ENCODE measurements around the gene RFX7. TPM values are rescaled to one million over a fixed set of nuclear protein-coding genes. Genes with fewer than 3 reads are reported as not detected.

Gene RFX7
- polyA plus RNA-seq, 2 of the 4 experiments (the other 2 are of a cell fraction): 11.7 to 14.9 TPM

DNA sequence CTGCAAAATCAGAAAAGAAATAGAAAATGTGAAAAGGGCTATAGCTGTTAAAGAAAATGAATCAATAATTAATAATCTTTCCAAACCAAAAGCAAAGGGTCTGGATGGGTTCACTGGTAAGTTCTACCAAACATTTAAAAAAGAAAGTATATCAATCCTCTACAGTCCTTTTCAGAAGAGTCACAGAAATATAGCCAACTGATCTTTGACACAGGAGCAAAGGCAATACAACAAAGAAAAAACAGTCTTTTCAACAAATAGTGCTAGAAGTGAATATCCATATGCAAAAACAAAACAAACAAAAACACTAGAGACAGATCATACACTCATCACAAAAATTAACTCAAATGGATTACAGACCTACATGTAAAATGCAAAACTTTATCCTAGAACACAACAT lies 32.6 kb downstream of the RFX7 start:
- Histone ChIP-seq H3K9me3 (no peaks in the 10 kb centered on the region), H3K27ac (no peak overlapping the region), H3K4me3 (no peak overlapping the region), H3K4me1 (peaks cover 15% of the 10 kb centered on the region; the same call in 2 of the 3 replicates), H3K4me2 (no peak overlapping the region)
- CTCF ChIA-PET: no interaction called here
- no peak for FAIRE-seq
- TF ChIP-seq, protein P1, sequence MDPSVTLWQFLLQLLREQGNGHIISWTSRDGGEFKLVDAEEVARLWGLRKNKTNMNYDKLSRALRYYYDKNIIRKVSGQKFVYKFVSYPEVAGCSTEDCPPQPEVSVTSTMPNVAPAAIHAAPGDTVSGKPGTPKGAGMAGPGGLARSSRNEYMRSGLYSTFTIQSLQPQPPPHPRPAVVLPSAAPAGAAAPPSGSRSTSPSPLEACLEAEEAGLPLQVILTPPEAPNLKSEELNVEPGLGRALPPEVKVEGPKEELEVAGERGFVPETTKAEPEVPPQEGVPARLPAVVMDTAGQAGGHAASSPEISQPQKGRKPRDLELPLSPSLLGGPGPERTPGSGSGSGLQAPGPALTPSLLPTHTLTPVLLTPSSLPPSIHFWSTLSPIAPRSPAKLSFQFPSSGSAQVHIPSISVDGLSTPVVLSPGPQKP (IDR thresholded peaks at IDR 0.05; ENCODE audit: low read depth, low read length): no peak
- TF ChIP-seq GATA3 (IDR thresholded peaks at IDR 0.05; ENCODE audit: borderline replicate concordance): no peak
- TF ChIP-seq POLR2AphosphoS2 (conservative IDR thresholded peaks at IDR 0.05; ENCODE audit: low read length): no peak
- TF ChIP-seq ZSCAN20 (CRISPR knock-in tag; IDR thresholded peaks at IDR 0.05): no peak
- TF ChIP-seq ESRRA (IDR thresholded peaks at IDR 0.05; ENCODE audit: borderline replicate concordance, low read length): no peak
- no peak for TF ChIP-seq TFCP2L1 (CRISPR knock-in tag; IDR thresholded peaks at IDR 0.05)
- ATAC-seq: no peak
- POLR2A ChIA-PET: no interaction called here
- DNase-seq (ENCODE audit: low read depth in 1 of 2, low spot score in 1 of 2): no peak

DNA sequence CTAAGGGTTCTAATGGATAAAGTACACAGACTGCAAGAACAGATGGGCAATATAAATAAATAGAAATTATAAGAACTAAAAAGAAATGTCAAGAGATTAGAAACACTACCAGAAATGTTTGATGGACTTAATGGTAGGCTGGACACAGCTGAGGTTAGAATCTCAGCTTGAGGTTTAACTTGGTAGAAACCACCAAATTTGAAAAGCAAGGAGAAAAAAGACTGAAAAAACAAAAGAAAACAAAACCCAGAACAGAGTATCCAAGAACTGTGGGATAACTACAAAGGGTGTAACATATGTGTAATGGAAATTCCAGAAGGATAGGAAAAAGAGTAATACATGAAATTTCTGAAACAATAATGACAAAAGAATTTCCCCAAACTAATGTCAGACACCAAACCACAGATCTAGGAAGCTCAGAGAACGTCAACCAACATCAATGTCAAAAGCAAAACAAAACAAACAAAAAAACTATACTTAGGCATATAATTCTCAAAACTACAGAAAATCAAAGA lies 35.0 kb downstream of the RFX7 start:
- POLR2A ChIA-PET: no interaction called here
- 83% methylated on average over 1 of the region's 1 CpG for WGBS (ENCODE audit: missing lambda C conversion rate)
- no peak for DNase-seq (ENCODE audit: low read depth in 1 of 2, low spot score in 1 of 2)
- Histone ChIP-seq H3K9me3 (no peaks in the 10 kb centered on the region), H3K4me2 (no peak overlapping the region), H3K4me1 (peaks cover 23% of the 10 kb centered on the region), H3K4me3 (no peak overlapping the region), H3K27ac (no peak overlapping the region)
- FAIRE-seq: no peak
- CTCF ChIA-PET: no interaction called here
- ATAC-seq: no peak
- no peak for TF ChIP-seq HDAC2 (IDR thresholded peaks at IDR 0.05)
- no peak for TF ChIP-seq HES2 (IDR thresholded peaks at IDR 0.05)
- no peak for TF ChIP-seq RAD21 (conservative IDR thresholded peaks at IDR 0.05 in 1 of 2, IDR thresholded peaks at IDR 0.05 in 1 of 2)
- TF ChIP-seq KDM5A (IDR thresholded peaks at IDR 0.05): no peak
- TF ChIP-seq KDM1A (IDR thresholded peaks at IDR 0.05; ENCODE audit: low read depth): no peak
- no peak for TF ChIP-seq CBX2 (IDR thresholded peaks at IDR 0.05; ENCODE audit: borderline replicate concordance, low read depth)
- no peak for TF ChIP-seq ZSCAN20 (CRISPR knock-in tag; IDR thresholded peaks at IDR 0.05)
- TF ChIP-seq, protein P1 (IDR thresholded peaks at IDR 0.05; ENCODE audit: low read depth, low read length): no peak
- TF ChIP-seq, protein P2, sequence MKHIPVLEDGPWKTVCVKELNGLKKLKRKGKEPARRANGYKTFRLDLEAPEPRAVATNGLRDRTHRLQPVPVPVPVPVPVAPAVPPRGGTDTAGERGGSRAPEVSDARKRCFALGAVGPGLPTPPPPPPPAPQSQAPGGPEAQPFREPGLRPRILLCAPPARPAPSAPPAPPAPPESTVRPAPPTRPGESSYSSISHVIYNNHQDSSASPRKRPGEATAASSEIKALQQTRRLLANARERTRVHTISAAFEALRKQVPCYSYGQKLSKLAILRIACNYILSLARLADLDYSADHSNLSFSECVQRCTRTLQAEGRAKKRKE (CRISPR knock-in tag; IDR thresholded peaks at IDR 0.05; ENCODE audit: low read depth): no peak
- TF ChIP-seq CEBPB (IDR thresholded peaks at IDR 0.05): no peak
- no peak for TF ChIP-seq BHLHE40 (IDR thresholded peaks at IDR 0.05; ENCODE audit: low read depth, low read length)
- TF ChIP-seq, protein P3, sequence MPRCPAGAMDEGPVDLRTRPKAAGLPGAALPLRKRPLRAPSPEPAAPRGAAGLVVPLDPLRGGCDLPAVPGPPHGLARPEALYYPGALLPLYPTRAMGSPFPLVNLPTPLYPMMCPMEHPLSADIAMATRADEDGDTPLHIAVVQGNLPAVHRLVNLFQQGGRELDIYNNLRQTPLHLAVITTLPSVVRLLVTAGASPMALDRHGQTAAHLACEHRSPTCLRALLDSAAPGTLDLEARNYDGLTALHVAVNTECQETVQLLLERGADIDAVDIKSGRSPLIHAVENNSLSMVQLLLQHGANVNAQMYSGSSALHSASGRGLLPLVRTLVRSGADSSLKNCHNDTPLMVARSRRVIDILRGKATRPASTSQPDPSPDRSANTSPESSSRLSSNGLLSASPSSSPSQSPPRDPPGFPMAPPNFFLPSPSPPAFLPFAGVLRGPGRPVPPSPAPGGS (IDR thresholded peaks at IDR 0.05): no peak
- TF ChIP-seq POLR2AphosphoS2 (conservative IDR thresholded peaks at IDR 0.05; ENCODE audit: low read length): no peak
- no peak for TF ChIP-seq RNF2 (IDR thresholded peaks at IDR 0.05; ENCODE audit: borderline replicate concordance, low read depth)
- no peak for TF ChIP-seq HOXB13 (CRISPR knock-in tag; IDR thresholded peaks at IDR 0.05; ENCODE audit: low read depth)
- TF ChIP-seq, protein P4, sequence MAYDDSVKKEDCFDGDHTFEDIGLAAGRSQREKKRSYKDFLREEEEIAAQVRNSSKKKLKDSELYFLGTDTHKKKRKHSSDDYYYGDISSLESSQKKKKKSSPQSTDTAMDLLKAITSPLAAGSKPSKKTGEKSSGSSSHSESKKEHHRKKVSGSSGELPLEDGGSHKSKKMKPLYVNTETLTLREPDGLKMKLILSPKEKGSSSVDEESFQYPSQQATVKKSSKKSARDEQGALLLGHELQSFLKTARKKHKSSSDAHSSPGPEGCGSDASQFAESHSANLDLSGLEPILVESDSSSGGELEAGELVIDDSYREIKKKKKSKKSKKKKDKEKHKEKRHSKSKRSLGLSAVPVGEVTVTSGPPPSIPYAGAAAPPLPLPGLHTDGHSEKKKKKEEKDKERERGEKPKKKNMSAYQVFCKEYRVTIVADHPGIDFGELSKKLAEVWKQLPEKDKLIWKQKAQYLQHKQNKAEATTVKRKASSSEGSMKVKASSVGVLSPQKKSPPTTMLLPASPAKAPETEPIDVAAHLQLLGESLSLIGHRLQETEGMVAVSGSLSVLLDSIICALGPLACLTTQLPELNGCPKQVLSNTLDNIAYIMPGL (CRISPR knock-in tag; IDR thresholded peaks at IDR 0.05; ENCODE audit: borderline replicate concordance): no peak

Measured in A549 (cell line).